ENCODE measurements around the gene ARHGEF7. TPM values are rescaled to one million over a fixed set of nuclear protein-coding genes. Genes with fewer than 3 reads are reported as not detected.

ARHGEF7 gene
- total RNA-seq, 2 donors from 2014 or later, result 57.9 to 97.3 TPM

GRCh38 chr13:111095911-111096501 is 19.1 kb upstream of the ARHGEF7 start:
- no peaks in the 10 kb centered on the region for H3K4me1 ChIP-seq (replicated peaks)
- no peaks in the 10 kb centered on the region for H3K9me3 ChIP-seq
- 49% methylated on average over 9 of the region's 9 CpGs for whole genome bisulfite sequencing
- intact Hi-C loops (cut with DNase I), result no loop called here
- peaks cover 5% of the 10 kb centered on the region for H3K27me3 ChIP-seq (replicated peaks; ENCODE audit: insufficient read depth)
- TF ChIP-seq CTCF (IDR thresholded peaks at IDR 0.05) (no peak), POLR2AphosphoS5 (IDR thresholded peaks at IDR 0.05) (no peak), POLR2A (IDR thresholded peaks at IDR 0.05) (no peak)
- DNase-seq (ENCODE audit: low spot score), result no peak
- no peak overlapping the region for H3K27ac ChIP-seq
- no peaks in the 10 kb centered on the region for H3K36me3 ChIP-seq
- no peak overlapping the region for H3K4me3 ChIP-seq

- peaks cover 5% of the 10 kb centered on the region for H3K27me3 ChIP-seq (replicated peaks; ENCODE audit: insufficient read depth)
- no peak overlapping the region for H3K4me3 ChIP-seq
- TF ChIP-seq CTCF (IDR thresholded peaks at IDR 0.05), result no peak
- TF ChIP-seq POLR2AphosphoS5 (IDR thresholded peaks at IDR 0.05), result no peak
- no peak for TF ChIP-seq POLR2A (IDR thresholded peaks at IDR 0.05)
- H3K9me3 ChIP-seq, result no peaks in the 10 kb centered on the region
- no peaks in the 10 kb centered on the region for H3K36me3 ChIP-seq
- intact Hi-C loops (cut with DNase I), result no loop called here
- no peaks in the 10 kb centered on the region for H3K4me1 ChIP-seq (replicated peaks)
- H3K27ac ChIP-seq, result no peak overlapping the region
- 65% methylated on average over 1 of the region's 1 CpG for WGBS
- DNase-seq (ENCODE audit: low spot score), result no peak
Measured at GRCh38 chr13:111099290-111099689, 15.8 kb upstream of the ARHGEF7 start.

GRCh38 chr13:111110054-111110453 is 5.1 kb upstream of the ARHGEF7 start:
- Histone ChIP-seq H3K27me3 (replicated peaks; ENCODE audit: insufficient read depth) (no peaks in the 10 kb centered on the region), H3K4me3 (no peak overlapping the region), H3K4me1 (replicated peaks) (no peaks in the 10 kb centered on the region), H3K36me3 (no peaks in the 10 kb centered on the region), H3K27ac (no peak overlapping the region), H3K9me3 (no peaks in the 10 kb centered on the region)
- WGBS, result 64% methylated on average over 2 of the region's 2 CpGs
- DNase-seq (ENCODE audit: low spot score), result no peak
- intact Hi-C loops (cut with DNase I), result no loop called here
- TF ChIP-seq CTCF (IDR thresholded peaks at IDR 0.05) (no peak), POLR2A (IDR thresholded peaks at IDR 0.05) (no peak), POLR2AphosphoS5 (IDR thresholded peaks at IDR 0.05) (no peak)

- Histone ChIP-seq H3K27me3 (replicated peaks; ENCODE audit: insufficient read depth) (no peaks in the 10 kb centered on the region), H3K4me1 (replicated peaks) (no peaks in the 10 kb centered on the region), H3K9me3 (no peaks in the 10 kb centered on the region), H3K36me3 (no peaks in the 10 kb centered on the region), H3K27ac (no peak overlapping the region), H3K4me3 (no peak overlapping the region)
- TF ChIP-seq POLR2AphosphoS5 (IDR thresholded peaks at IDR 0.05) (no peak), CTCF (IDR thresholded peaks at IDR 0.05) (no peak), POLR2A (IDR thresholded peaks at IDR 0.05) (no peak)
- intact Hi-C loops (cut with DNase I), result no loop called here
- no peak for DNase-seq (ENCODE audit: low spot score)
- WGBS, result 88% methylated on average over 7 of the region's 7 CpGs
Measured at GRCh38 chr13:111111376-111111937, 3.7 kb upstream of the ARHGEF7 start.

GRCh38 chr13:111112196-111112595 is 2.9 kb upstream of the ARHGEF7 start:
- no peak overlapping the region for H3K4me3 ChIP-seq
- 86% methylated on average over 9 of the region's 9 CpGs for WGBS
- H3K27ac ChIP-seq, result no peak overlapping the region
- intact Hi-C loops (cut with DNase I), result no loop called here
- H3K9me3 ChIP-seq, result no peaks in the 10 kb centered on the region
- no peaks in the 10 kb centered on the region for H3K27me3 ChIP-seq (replicated peaks; ENCODE audit: insufficient read depth)
- DNase-seq (ENCODE audit: low spot score), result no peak
- TF ChIP-seq CTCF (IDR thresholded peaks at IDR 0.05), result no peak
- no peak for TF ChIP-seq POLR2AphosphoS5 (IDR thresholded peaks at IDR 0.05)
- TF ChIP-seq POLR2A (IDR thresholded peaks at IDR 0.05), result no peak
- no peaks in the 10 kb centered on the region for H3K4me1 ChIP-seq (replicated peaks)
- no peaks in the 10 kb centered on the region for H3K36me3 ChIP-seq
